ENCODE data around the gene CA7.

CA7 gene

GRCh38 chr16:66844009-66844341, 239 bp upstream of the CA7 start:
- intact Hi-C loops (cut with DNase I), result no loop called here

GRCh38 chr16:66845080-66845410, 831 bp downstream of the CA7 start:
- peak in 2 of 42 donors; percentile 2 to 12 for DNase-seq
- intact Hi-C loops (cut with DNase I), result no loop called here

More at GRCh38 chr16:66844009-66844341, 239 bp upstream of the CA7 start:
- peak in 1 of 42 donors; percentile 8 for DNase-seq

DNA sequence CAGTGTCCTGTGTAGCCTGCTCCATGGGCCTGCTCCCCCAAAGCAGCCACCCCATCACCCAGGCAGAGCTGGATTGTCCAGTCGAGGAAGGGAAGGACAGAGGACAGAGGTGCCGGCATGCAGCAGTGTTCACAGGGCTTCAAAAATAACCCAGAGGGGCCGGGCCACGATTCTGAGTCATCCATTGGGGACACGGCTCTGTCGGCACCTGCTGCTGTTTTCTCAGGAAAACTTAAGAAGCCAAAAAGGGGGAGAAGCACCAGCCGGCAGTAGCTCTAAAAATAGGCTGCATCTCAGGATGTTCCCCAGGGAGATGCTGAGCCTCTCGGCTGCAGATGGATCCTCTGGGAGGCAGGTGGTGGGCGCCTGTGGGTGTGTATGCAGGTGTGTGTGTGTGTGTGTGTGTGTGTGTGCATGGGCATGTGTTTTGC, 1.6 kb downstream of the CA7 start:
- intact Hi-C loops (cut with DNase I), result no loop called here
- peak in 39 of 42 donors; percentile 20 to 84 (median 59) for DNase-seq

- peak in 1 of 42 donors; percentile 36 for DNase-seq
- intact Hi-C loops (cut with DNase I), result no loop called here
These were observed 2.1 kb downstream of the CA7 start for GRCh38 chr16:66846266-66846665.

- peak in 3 of 42 donors; percentile 7 to 15 (median 11) for DNase-seq
- intact Hi-C loops (cut with DNase I), result no loop called here
These were observed 2.6 kb downstream of the CA7 start for GRCh38 chr16:66846831-66847230.

DNA sequence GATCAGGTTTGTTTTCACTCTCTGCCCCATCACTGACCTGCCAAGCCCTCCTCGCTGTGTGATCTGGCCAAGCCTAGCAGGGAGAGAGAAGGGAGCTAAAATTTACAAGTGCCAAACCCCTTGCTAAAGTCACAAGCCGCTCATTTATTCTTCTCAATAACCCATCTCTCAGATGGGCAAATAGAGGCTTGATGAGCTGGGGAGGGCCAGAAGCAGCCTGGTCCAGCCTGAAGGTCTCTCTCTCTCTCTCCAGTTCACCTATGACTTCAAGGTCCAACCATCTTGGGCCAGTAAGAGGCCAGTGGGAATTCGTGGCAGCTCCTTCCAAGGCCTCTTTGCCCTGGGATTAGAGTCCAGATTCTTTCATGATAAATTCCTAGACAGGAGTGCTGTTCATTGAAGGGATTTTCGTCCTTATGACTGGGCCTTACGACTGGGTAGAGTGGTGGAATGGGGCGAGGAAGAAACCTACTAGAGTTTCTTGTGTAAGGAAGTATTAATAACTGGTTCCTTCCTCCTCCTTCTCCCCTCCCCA, 3.4 kb downstream of the CA7 start:
- intact Hi-C loops (cut with DNase I), result no loop called here
- DNase-seq, result peak in 4 of 42 donors; percentile 2 to 21 (median 13)

DNA sequence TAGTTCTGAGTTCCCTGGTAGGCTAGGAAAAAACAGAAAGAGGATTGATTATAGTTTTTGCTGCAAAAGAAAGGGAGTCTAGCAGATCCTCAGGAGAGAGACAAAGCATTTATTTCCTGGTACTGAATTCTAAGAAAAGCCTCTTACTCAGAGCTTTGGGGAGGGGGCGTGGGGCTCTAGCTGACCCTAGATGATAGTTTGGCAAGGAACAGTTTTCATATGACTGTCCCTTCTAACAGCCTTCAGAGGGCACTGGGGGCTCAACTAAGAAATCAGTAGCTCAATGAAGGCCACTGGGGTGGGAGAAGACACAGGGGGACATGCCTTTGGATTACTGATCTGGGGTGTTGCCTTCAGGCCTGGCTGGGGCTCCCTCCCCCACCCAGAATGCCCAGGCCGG, 4.0 kb downstream of the CA7 start:
- intact Hi-C loops (cut with DNase I), result no loop called here
- peak in 1 of 42 donors; percentile 19 for DNase-seq

DNA sequence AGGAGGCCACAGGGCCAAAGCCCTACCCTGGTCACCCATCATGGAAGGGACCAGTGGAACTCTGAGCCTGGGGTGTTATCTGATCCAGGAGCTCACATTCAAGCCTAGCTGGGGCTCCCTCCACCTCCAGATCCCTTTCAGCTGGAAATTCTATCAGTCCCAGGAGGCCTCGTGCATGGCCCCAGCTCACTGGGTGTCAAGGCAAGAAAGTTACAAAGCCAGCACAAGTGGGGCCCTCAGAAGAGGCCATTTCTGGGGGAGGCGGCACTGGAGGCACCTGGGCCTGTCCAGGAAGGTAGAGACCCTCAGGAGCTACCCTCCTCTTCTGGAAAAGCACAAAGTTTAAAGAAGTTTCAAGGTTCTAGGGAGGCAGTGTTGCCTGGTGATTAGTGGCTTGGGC, 4.8 kb downstream of the CA7 start:
- DNase-seq, result peak in 4 of 42 donors; percentile 7 to 19 (median 15)
- intact Hi-C loops (cut with DNase I), result no loop called here

DNA sequence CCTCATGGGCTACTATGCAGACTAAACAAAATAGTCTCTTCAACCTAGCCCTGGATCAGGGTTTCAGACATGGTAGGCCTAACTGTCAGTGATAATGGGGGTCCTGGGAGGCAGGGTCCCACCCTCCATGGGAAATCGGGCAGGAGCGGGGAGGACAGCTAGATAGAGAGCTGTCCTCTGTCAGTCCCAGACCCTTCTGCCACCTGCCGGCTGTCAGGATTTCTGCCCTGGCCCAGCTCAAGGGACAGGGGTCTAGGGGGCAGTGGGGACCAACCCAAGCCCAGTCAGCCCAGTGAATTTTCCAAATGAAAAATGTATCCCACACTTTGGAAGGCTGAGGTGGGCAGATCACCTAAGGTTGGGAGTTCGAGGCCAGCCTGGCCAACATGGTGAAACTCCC, 5.3 kb downstream of the CA7 start:
- intact Hi-C loops (cut with DNase I), result no loop called here
- peak in 2 of 42 donors; percentile 28 to 29 for DNase-seq

DNA sequence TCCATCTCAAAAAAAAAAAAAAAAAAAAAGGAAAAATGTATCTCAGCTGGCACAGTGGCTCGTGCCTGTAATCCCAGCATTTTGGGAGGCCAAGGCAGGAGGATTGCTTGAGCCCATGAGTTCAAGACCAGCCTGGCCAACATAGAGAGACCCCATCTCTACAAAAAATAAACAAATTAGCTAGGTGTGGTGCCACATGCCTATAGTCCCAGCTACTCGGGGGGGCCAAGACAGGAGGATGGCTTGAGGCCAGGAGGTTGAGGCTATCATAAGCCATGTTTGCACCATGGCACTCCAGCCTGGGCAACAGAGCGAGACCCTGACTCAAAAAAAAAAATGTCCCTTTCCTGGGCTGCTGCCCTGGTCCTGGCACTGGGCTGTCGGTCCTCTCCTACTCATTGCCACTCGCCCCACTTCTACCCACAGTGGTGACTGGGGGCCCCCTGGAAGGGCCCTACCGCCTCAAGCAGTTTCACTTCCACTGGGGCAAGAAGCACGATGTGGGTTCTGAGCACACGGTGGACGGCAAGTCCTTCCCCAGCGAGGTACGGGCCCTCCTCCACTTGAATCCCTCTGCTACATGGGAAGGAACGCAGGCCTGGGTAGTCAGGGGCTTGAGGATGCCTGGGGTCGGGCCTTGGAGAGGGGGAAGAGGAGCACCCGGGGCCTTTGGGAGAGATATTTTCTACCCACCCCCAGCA, 6.1 kb downstream of the CA7 start:
- no peak for DNase-seq
- intact Hi-C loops (cut with DNase I), result no loop called here

DNA sequence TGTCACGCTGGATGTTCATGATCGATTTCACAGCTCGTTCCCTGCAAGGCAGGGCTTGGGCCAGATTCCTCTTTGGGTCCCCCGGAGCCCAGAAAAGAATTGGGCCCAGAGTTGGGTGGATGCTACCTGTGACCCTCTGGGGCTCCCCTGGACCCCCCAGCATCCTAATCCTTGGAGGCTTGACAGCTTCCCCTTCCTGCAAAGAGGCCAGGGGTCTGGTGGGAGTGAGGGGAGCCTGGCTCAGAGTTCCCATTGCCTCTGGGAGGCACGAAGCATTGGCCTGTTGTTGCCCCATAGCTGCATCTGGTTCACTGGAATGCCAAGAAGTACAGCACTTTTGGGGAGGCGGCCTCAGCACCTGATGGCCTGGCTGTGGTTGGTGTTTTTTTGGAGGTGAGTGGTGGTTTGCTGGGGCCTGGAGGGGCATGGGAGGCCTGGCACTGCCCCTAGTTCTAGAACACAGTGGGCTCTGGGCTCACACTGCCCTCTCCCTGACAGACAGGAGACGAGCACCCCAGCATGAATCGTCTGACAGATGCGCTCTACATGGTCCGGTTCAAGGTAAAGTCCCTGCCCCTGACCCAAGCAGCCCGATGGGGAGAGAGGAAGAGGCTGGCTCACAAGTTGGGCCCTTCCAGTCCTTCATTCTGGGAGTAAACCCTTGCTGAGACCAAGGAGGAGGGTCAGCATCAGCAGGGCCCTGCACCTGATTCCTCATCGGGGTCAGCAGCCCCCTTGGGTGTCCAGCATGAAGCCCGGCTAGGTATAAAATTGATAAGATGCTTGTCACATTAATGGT, 7.2 kb downstream of the CA7 start:
- no peak for DNase-seq
- intact Hi-C loops (cut with DNase I), result no loop called here

GRCh38 chr16:66853261-66854139, 9.3 kb downstream of the CA7 start:
- intact Hi-C loops (cut with DNase I), result no loop called here

GRCh38 chr16:66856184-66856730, 12.0 kb downstream of the CA7 start:
- intact Hi-C loops (cut with DNase I), result no loop called here
- DNase-seq, result no peak

More at GRCh38 chr16:66853261-66854139, 9.3 kb downstream of the CA7 start:
- no peak for DNase-seq

GRCh38 chr16:66856801-66857200, 12.6 kb downstream of the CA7 start:
- no peak for DNase-seq
- intact Hi-C loops (cut with DNase I), result no loop called here

GRCh38 chr16:66857437-66857836, 13.2 kb downstream of the CA7 start:
- intact Hi-C loops (cut with DNase I), result no loop called here
- no peak for DNase-seq

- peak in 3 of 42 donors; percentile 47 to 61 (median 53) for DNase-seq
- intact Hi-C loops (cut with DNase I), result no loop called here
These were observed 14.7 kb downstream of the CA7 start for GRCh38 chr16:66858740-66859396.

GRCh38 chr16:66859397-66860068, 15.3 kb downstream of the CA7 start:
- DNase-seq, result no peak
- intact Hi-C loops (cut with DNase I), result loop anchor here (10.0 kb wide), 1 partner anchor 255 kb away; the partner anchor contains the start of gene CMTM3

- intact Hi-C loops (cut with DNase I), result loop anchor here (10.0 kb wide), 1 partner anchor 257 kb away; the partner anchor contains the start of gene CMTM3
- DNase-seq, result no peak
These were observed 17.9 kb downstream of the CA7 start for GRCh38 chr16:66862023-66862520.
